GM12891 (cell line): ENCODE results near the gene ALKBH6.

Source experiments
- POLR2A ChIP-seq: IDR thresholded peaks from 2 replicates; pipeline ENCODE4 v1.6.1; 2011; ENCODE audit warnings: low read depth, low read length, control low read depth
- POLR2AphosphoS5 ChIP-seq: IDR thresholded peaks from 2 replicates; pipeline ENCODE4 v1.6.1; 2011; ENCODE audit warnings: low read depth, low read length, control low read depth
- POU2F2 ChIP-seq: IDR thresholded peaks from 2 replicates; pipeline ENCODE4 v1.6.1; 2011; ENCODE audit warnings: low read depth, mild to moderate bottlenecking, control low read depth, low read length, moderate library complexity
- SPI1 ChIP-seq: IDR thresholded peaks from 2 replicates; pipeline ENCODE4 v1.6.1; 2011; ENCODE audit warnings: low read depth, low read length, control low read depth
- TAF1 ChIP-seq: IDR thresholded peaks from 2 replicates; pipeline ENCODE4 v1.6.1; 2011; ENCODE audit warnings: low read depth, low read length, control low read depth

- no peak for TF ChIP-seq POLR2AphosphoS5
- no peak for TF ChIP-seq TAF1
- TF ChIP-seq POLR2A: no peak
- TF ChIP-seq SPI1: no peak
- no peak for TF ChIP-seq POU2F2
These were observed 32.5 kb upstream of the ALKBH6 start for GRCh38 chr19:36046443-36047050.
